Nephron (organoid): Measurements from ENCODE around the gene GTF2A2.
A peak's percentile ranks its signal among the peaks of the same experiment; 100 is the strongest.

Experiments
- H3K27ac Mint-ChIP-seq, 3 experiments: 2 replicates each; pipeline ENCODE4 v1.8.0; 2020; ENCODE audit warnings: mixed read lengths in 3 of 3, mild to moderate bottlenecking in 2 of 3, moderate library complexity in 1 of 3
- H3K27me3 Mint-ChIP-seq: 2 replicates; pipeline ENCODE4 v1.8.0; 2021; ENCODE audit warnings: low read depth, mild to moderate bottlenecking, moderate library complexity, mixed read lengths
- H3K36me3 Mint-ChIP-seq: 2 replicates; pipeline ENCODE4 v1.8.0; 2020; ENCODE audit warnings: low read depth, mixed read lengths
- H3K4me1 Mint-ChIP-seq: 2 replicates; pipeline ENCODE4 v1.8.0; 2020; ENCODE audit warnings: mixed read lengths
- H3K4me3 Mint-ChIP-seq, 3 experiments: 2 replicates each; pipeline ENCODE4 v1.8.0; 2020; ENCODE audit warnings: mild to moderate bottlenecking in 3 of 3, mixed read lengths in 3 of 3, moderate library complexity in 2 of 3
- H3K9me3 Mint-ChIP-seq: 2 replicates; pipeline ENCODE4 v1.8.0; 2020; ENCODE audit warnings: mixed read lengths
- CTCF ChIP-seq, 3 experiments: fragments of 200-600 bp; sonication (generic); IDR thresholded peaks; one replicate each; pipeline ENCODE4 v1.5.0; 2021; ENCODE audit warnings: antibody characterized with exemption in 3 of 3; ENCODE audit not compliant: unreplicated experiment in 3 of 3

The GTF2A2 gene

GRCh38 chr15:59688423-59688781 is 31.1 kb upstream of the GTF2A2 start:
- H3K4me1 Mint-ChIP-seq, result peaks cover 24% of the 10 kb centered on the region
- H3K27me3 Mint-ChIP-seq, result no peaks in the 10 kb centered on the region
- peak overlapping the region; percentile 98 to 99 (median 98) for H3K27ac Mint-ChIP-seq
- H3K4me3 Mint-ChIP-seq, result peak overlapping the region; percentile 97 to 100 (median 99)
- H3K9me3 Mint-ChIP-seq, result no peaks in the 10 kb centered on the region
- H3K36me3 Mint-ChIP-seq, result peaks cover 21% of the 10 kb centered on the region
- no peak for TF ChIP-seq CTCF (IDR thresholded peaks at IDR 0.05; ENCODE audit: unreplicated experiment in 3 of 3)

GRCh38 chr15:59687836-59688235 is 30.5 kb upstream of the GTF2A2 start:
- no peaks in the 10 kb centered on the region for H3K27me3 Mint-ChIP-seq
- no peak for TF ChIP-seq CTCF (IDR thresholded peaks at IDR 0.05; ENCODE audit: unreplicated experiment in 3 of 3)
- H3K4me3 Mint-ChIP-seq, result peak overlapping the region; percentile 97 to 100 (median 99)
- peaks cover 24% of the 10 kb centered on the region for H3K4me1 Mint-ChIP-seq
- H3K27ac Mint-ChIP-seq, result peak overlapping the region; percentile 98 to 99 (median 98)
- no peaks in the 10 kb centered on the region for H3K9me3 Mint-ChIP-seq
- peaks cover 26% of the 10 kb centered on the region for H3K36me3 Mint-ChIP-seq

GRCh38 chr15:59686389-59686788 is 29.1 kb upstream of the GTF2A2 start:
- TF ChIP-seq CTCF (IDR thresholded peaks at IDR 0.05; ENCODE audit: unreplicated experiment in 3 of 3), result no peak
- H3K9me3 Mint-ChIP-seq, result no peaks in the 10 kb centered on the region

GRCh38 chr15:59685737-59686297 is 28.5 kb upstream of the GTF2A2 start:
- H3K36me3 Mint-ChIP-seq, result peaks cover 37% of the 10 kb centered on the region
- peak overlapping the region; percentile 56 to 80 (median 66) for H3K4me3 Mint-ChIP-seq
- H3K27ac Mint-ChIP-seq, result peak overlapping the region in 1 of 3 experiments; percentile 3
- no peaks in the 10 kb centered on the region for H3K27me3 Mint-ChIP-seq
- peaks cover 24% of the 10 kb centered on the region for H3K4me1 Mint-ChIP-seq
- no peaks in the 10 kb centered on the region for H3K9me3 Mint-ChIP-seq
- no peak for TF ChIP-seq CTCF (IDR thresholded peaks at IDR 0.05; ENCODE audit: unreplicated experiment in 3 of 3)

More at GRCh38 chr15:59686389-59686788, 29.1 kb upstream of the GTF2A2 start:
- Mint-ChIP-seq H3K36me3 (peaks cover 37% of the 10 kb centered on the region), H3K4me1 (peaks cover 24% of the 10 kb centered on the region), H3K4me3 (peak overlapping the region; percentile 55 to 80 (median 66)), H3K27ac (no peak overlapping the region), H3K27me3 (no peaks in the 10 kb centered on the region)

GRCh38 chr15:59680870-59681269 is 23.6 kb upstream of the GTF2A2 start:
- Mint-ChIP-seq H3K4me3 (no peak overlapping the region), H3K27me3 (no peaks in the 10 kb centered on the region), H3K9me3 (no peaks in the 10 kb centered on the region), H3K36me3 (peaks cover 66% of the 10 kb centered on the region), H3K27ac (no peak overlapping the region), H3K4me1 (peaks cover 5% of the 10 kb centered on the region)
- no peak for TF ChIP-seq CTCF (IDR thresholded peaks at IDR 0.05; ENCODE audit: unreplicated experiment in 3 of 3)

GRCh38 chr15:59680346-59680745 is 23.0 kb upstream of the GTF2A2 start:
- Mint-ChIP-seq H3K27me3 (no peaks in the 10 kb centered on the region), H3K27ac (no peak overlapping the region), H3K36me3 (peaks cover 67% of the 10 kb centered on the region), H3K4me3 (no peak overlapping the region), H3K4me1 (peaks cover under 1% of the 10 kb centered on the region), H3K9me3 (no peaks in the 10 kb centered on the region)
- no peak for TF ChIP-seq CTCF (IDR thresholded peaks at IDR 0.05; ENCODE audit: unreplicated experiment in 3 of 3)
